Mesodermal cell (in vitro differentiated cells): ENCODE measurements around the gene FGGY.
"Not testable (repeated sequence)": the region's sequence is repeated elsewhere in the genome, so short reads cannot be mapped to it uniquely, and the experiment has no call there.

Source experiments
- H3K27ac ChIP-seq: 2 replicates; pipeline ENCODE4 v1.7.0; 2013; ENCODE audit warnings: mild to moderate bottlenecking, low read depth, low read length, moderate library complexity; ENCODE audit not compliant: severe bottlenecking
- H3K36me3 ChIP-seq: 2 replicates; pipeline ENCODE4 v1.7.1; 2013; ENCODE audit warnings: mild to moderate bottlenecking, low read length, moderate library complexity; ENCODE audit not compliant: control insufficient read depth, insufficient read depth
- H3K4me1 ChIP-seq: one replicate; pipeline ENCODE4 v1.7.1; 2013; ENCODE audit warnings: mild to moderate bottlenecking, low read length; ENCODE audit not compliant: insufficient read depth, control insufficient read depth, poor library complexity, severe bottlenecking
- H3K4me3 ChIP-seq: 2 replicates; pipeline ENCODE4 v1.7.0; 2013; ENCODE audit warnings: low read length, control low read depth, mild to moderate bottlenecking; ENCODE audit not compliant: insufficient read depth, poor library complexity, severe bottlenecking; ENCODE audit errors: extremely low read depth
- H3K9me3 ChIP-seq: 2 replicates; pipeline ENCODE4 v1.7.1; 2013; ENCODE audit warnings: mild to moderate bottlenecking, low read length, moderate library complexity; ENCODE audit not compliant: control insufficient read depth
- WGBS, 2 experiments: methylation state at CpG; one replicate each; pipeline ENCODE4 v1.1.5; 2013; ENCODE audit warnings: missing lambda C conversion rate in 2 of 2; ENCODE audit not compliant: insufficient coverage in 2 of 2; 5-methylcytosine and 5-hydroxymethylcytosine counted together

FGGY gene

GRCh38 chr1:59552007-59552406 is 255.1 kb downstream of the FGGY start:
- 86 to 92% methylated on average over 2 to 3 of the region's 3 CpGs for WGBS, 2 experiments

GRCh38 chr1:59553371-59553770 is 256.5 kb downstream of the FGGY start:
- H3K36me3 ChIP-seq: no peaks in the 10 kb centered on the region
- no peaks in the 10 kb centered on the region for H3K9me3 ChIP-seq
- no peak overlapping the region for H3K27ac ChIP-seq
- peaks cover 15% of the 10 kb centered on the region for H3K4me1 ChIP-seq
- H3K4me3 ChIP-seq: no peak overlapping the region
- 95% methylated on average over 2 of the region's 4 CpGs; no CpG with 5 or more reads in 1 of the 2 experiments for WGBS, 2 experiments

More at GRCh38 chr1:59552007-59552406, 255.1 kb downstream of the FGGY start:
- H3K36me3 ChIP-seq: no peaks in the 10 kb centered on the region
- H3K9me3 ChIP-seq: no peaks in the 10 kb centered on the region
- H3K4me3 ChIP-seq: no peak overlapping the region
- H3K4me1 ChIP-seq: peaks cover 15% of the 10 kb centered on the region
- H3K27ac ChIP-seq: no peak overlapping the region

- Histone ChIP-seq H3K36me3 (no peaks in the 10 kb centered on the region), H3K4me1 (peaks cover 15% of the 10 kb centered on the region), H3K27ac (peak overlapping the region; percentile 55), H3K4me3 (no peak overlapping the region), H3K9me3 (no peaks in the 10 kb centered on the region)
- WGBS, 2 experiments: 76 to 81% methylated on average over 5 to 7 of the region's 8 CpGs
Measured at GRCh38 chr1:59554011-59554663, 257.2 kb downstream of the FGGY start.

GRCh38 chr1:59554752-59555151 is 257.9 kb downstream of the FGGY start:
- 70 to 100% methylated on average over 1 of the region's 4 CpGs for WGBS, 2 experiments
- Histone ChIP-seq H3K4me3 (no peak overlapping the region), H3K4me1 (peaks cover 15% of the 10 kb centered on the region), H3K27ac (peak overlapping the region; percentile 55), H3K9me3 (no peaks in the 10 kb centered on the region), H3K36me3 (no peaks in the 10 kb centered on the region)

GRCh38 chr1:59556398-59556797 is 259.5 kb downstream of the FGGY start:
- Histone ChIP-seq H3K27ac (no peak overlapping the region), H3K4me3 (no peak overlapping the region), H3K36me3 (no peaks in the 10 kb centered on the region), H3K4me1 (peaks cover 15% of the 10 kb centered on the region), H3K9me3 (no peaks in the 10 kb centered on the region)
- 80 to 100% methylated on average over 1 of the region's 1 CpG for WGBS, 2 experiments

GRCh38 chr1:59556802-59557548 is 260.1 kb downstream of the FGGY start:
- no peak overlapping the region for H3K27ac ChIP-seq
- peaks cover 15% of the 10 kb centered on the region for H3K4me1 ChIP-seq
- H3K9me3 ChIP-seq: no peaks in the 10 kb centered on the region
- 86 to 88% methylated on average over 4 to 6 of the region's 8 CpGs for WGBS, 2 experiments
- no peaks in the 10 kb centered on the region for H3K36me3 ChIP-seq
- no peak overlapping the region for H3K4me3 ChIP-seq

- WGBS, 2 experiments: 67 to 100% methylated on average over 1 of the region's 1 CpG
- H3K36me3 ChIP-seq: no peaks in the 10 kb centered on the region
- peaks cover 15% of the 10 kb centered on the region for H3K4me1 ChIP-seq
- H3K27ac ChIP-seq: no peak overlapping the region
- no peak overlapping the region for H3K4me3 ChIP-seq
- no peaks in the 10 kb centered on the region for H3K9me3 ChIP-seq
Measured at GRCh38 chr1:59557549-59557885, 260.6 kb downstream of the FGGY start.

- peaks cover 15% of the 10 kb centered on the region for H3K4me1 ChIP-seq
- WGBS, 2 experiments: 94 to 100% methylated on average over 1 to 3 of the region's 3 CpGs
- not testable (repeated sequence) for H3K9me3 ChIP-seq, H3K27ac ChIP-seq, H3K4me3 ChIP-seq, H3K36me3 ChIP-seq
Measured at GRCh38 chr1:59558580-59558979, 261.7 kb downstream of the FGGY start.

- Histone ChIP-seq H3K36me3 (no peaks in the 10 kb centered on the region), H3K4me3 (no peak overlapping the region), H3K9me3 (no peaks in the 10 kb centered on the region), H3K4me1 (peaks cover 3% of the 10 kb centered on the region), H3K27ac (no peak overlapping the region)
- WGBS, 2 experiments: 96 to 100% methylated on average over 5 of the region's 6 CpGs
Measured at GRCh38 chr1:59560807-59561450, 264.0 kb downstream of the FGGY start.

GRCh38 chr1:59561796-59562195 is 264.9 kb downstream of the FGGY start:
- Histone ChIP-seq H3K4me1 (peaks cover 1% of the 10 kb centered on the region), H3K27ac (no peak overlapping the region), H3K9me3 (no peaks in the 10 kb centered on the region), H3K4me3 (no peak overlapping the region), H3K36me3 (no peaks in the 10 kb centered on the region)
- WGBS, 2 experiments: no CpG with 5 or more reads among the region's 1 CpG
